Stimulated activated CD4-positive, alpha-beta T cell treated with anti-CD3 and anti-CD28 coated beads, Interleukin-12 subunit alpha, Interleukin-12 subunit beta, amount 100 ng/mL, for 48 hours (primary cell): Measurements from ENCODE around the gene BAG3.
"Not testable (repeated sequence)": the region's sequence is repeated elsewhere in the genome, so short reads cannot be mapped to it uniquely, and the experiment has no call there.

ENCODE experiments used
- DNase-seq, 3 donors: peaks; one replicate each; pipeline ENCODE4 v3.0.0-alpha.2; 2020; ENCODE audit warnings: low read depth in 2 of 3, low spot score in 1 of 3

The BAG3 gene

GRCh38 chr10:119650692-119651513, at the start of gene BAG3:
TSS of gene BAG3 (plus strand) at chr10:119651380. CDS start at chr10:119651676, 296 bp downstream.
- peak; percentile 59 to 78 (median 67) for DNase-seq

GRCh38 chr10:119602241-119603095, 48.7 kb upstream of the BAG3 start:
- DNase-seq: peak in 2 of 3 donors; percentile 22 to 46

- DNase-seq: no peak
Measured at GRCh38 chr10:119604468-119604867, 46.7 kb upstream of the BAG3 start.

- DNase-seq: peak in 1 of 3 donors; percentile 13
Measured at GRCh38 chr10:119608316-119609155, 42.6 kb upstream of the BAG3 start.

- no peak for DNase-seq
Measured at GRCh38 chr10:119609516-119609915, 41.7 kb upstream of the BAG3 start.

GRCh38 chr10:119611433-119611832, 39.7 kb upstream of the BAG3 start:
- DNase-seq: no peak

- DNase-seq: no peak
Measured at GRCh38 chr10:119613741-119614140, 37.4 kb upstream of the BAG3 start.

GRCh38 chr10:119614686-119615085, 36.5 kb upstream of the BAG3 start:
- no peak for DNase-seq

GRCh38 chr10:119616882-119617570, 34.2 kb upstream of the BAG3 start:
- DNase-seq: no peak

GRCh38 chr10:119619215-119619614, 32.0 kb upstream of the BAG3 start:
- DNase-seq: no peak

- not testable (repeated sequence) for DNase-seq
Measured at GRCh38 chr10:119619811-119620210, 31.4 kb upstream of the BAG3 start.

- DNase-seq: no peak
Measured at GRCh38 chr10:119620241-119621077, 30.7 kb upstream of the BAG3 start.

GRCh38 chr10:119621078-119621384, 30.1 kb upstream of the BAG3 start:
- no peak for DNase-seq

- no peak for DNase-seq
Measured at GRCh38 chr10:119625570-119626280, 25.5 kb upstream of the BAG3 start.

GRCh38 chr10:119630300-119630699, 20.9 kb upstream of the BAG3 start:
- DNase-seq: no peak

GRCh38 chr10:119633538-119634218, 17.5 kb upstream of the BAG3 start:
- DNase-seq: no peak

- DNase-seq: no peak
Measured at GRCh38 chr10:119634219-119634544, 17.0 kb upstream of the BAG3 start.

- no peak for DNase-seq
Measured at GRCh38 chr10:119637631-119638030, 13.5 kb upstream of the BAG3 start.

GRCh38 chr10:119638982-119639381, 12.2 kb upstream of the BAG3 start:
- no peak for DNase-seq
